Heart left ventricle (tissue), 16 donors: ENCODE measurements around the gene AHRR. TPM values are rescaled to one million over a fixed set of nuclear protein-coding genes. Genes with fewer than 3 reads are reported as not detected.

Experiments
- ATAC-seq, 4 donors: fragments of 200-7000 bp; cut with Tn5 transposase; one replicate each; pipeline ENCODE4 v1.9.1; 2020 to 2022; ENCODE audit warnings: moderate library complexity in 4 of 4, mild to moderate bottlenecking in 3 of 4, moderate number of reproducible peaks in 1 of 4
- DNase-seq, 5 donors: peaks; one replicate each; pipeline ENCODE4 v3.0.0-alpha.2; 2020
- H3K27ac ChIP-seq, 12 donors: fragments of 200-600 bp; sonication (generic) in 4 of 12; one replicate each; pipeline versions ENCODE4 v1.5.0 to v1.8.0; 2016 to 2022; ENCODE audit warnings: mild to moderate bottlenecking in 2 of 12
- H3K27me3 ChIP-seq, 9 donors: fragments of 200-600 bp; sonication (generic) in 2 of 9; one replicate each; pipeline versions ENCODE4 v1.5.1 to v1.8.0; 2016 to 2022; ENCODE audit warnings: mild to moderate bottlenecking in 3 of 9
- H3K36me3 ChIP-seq, 9 donors: fragments of 200-600 bp; sonication (generic) in 2 of 9; one replicate each; pipeline versions ENCODE4 v1.5.0 to v1.8.0; 2018 to 2022; ENCODE audit warnings: mild to moderate bottlenecking in 2 of 9
- H3K4me1 ChIP-seq, 12 donors: fragments of 200-600 bp; sonication (generic) in 4 of 12; one replicate each; pipeline versions ENCODE4 v1.5.0 to v1.8.0; 2016 to 2022; ENCODE audit warnings: mild to moderate bottlenecking in 3 of 12
- H3K4me3 ChIP-seq, 12 donors: fragments of 200-600 bp; sonication (generic) in 4 of 12; one replicate each; pipeline versions ENCODE4 v1.5.0 to v1.8.0; 2017 to 2022; ENCODE audit warnings: mild to moderate bottlenecking in 9 of 12, moderate library complexity in 4 of 12
- H3K9me3 ChIP-seq, 12 donors: fragments of 200-600 bp; sonication (generic) in 4 of 12; one replicate each; pipeline versions ENCODE4 v1.5.0 to v1.8.0; 2016 to 2022; ENCODE audit warnings: mild to moderate bottlenecking in 1 of 12
- CTCF ChIP-seq, 12 donors: fragments of 200-600 bp; sonication (generic) in 4 of 12; IDR thresholded peaks; one replicate each; pipeline versions ENCODE4 v1.5.0 to v1.8.0; 2018 to 2022; ENCODE audit warnings: antibody characterized with exemption in 12 of 12, mild to moderate bottlenecking in 5 of 12
- POLR2A ChIP-seq, 2 donors: fragments of 450-650 bp; IDR thresholded peaks; one replicate each; pipeline ENCODE4 v1.6.1; 2017; ENCODE audit warnings: antibody characterized with exemption in 2 of 2, mild to moderate bottlenecking in 2 of 2, moderate library complexity in 2 of 2
- WGBS, 4 donors: extraction: QIAGEN DNeasy Blood & Tissue Kit in 2 of 4; methylation state at CpG; one replicate each; pipeline versions ENCODE4 v1.1.5 to v1.1.7; 2013 to 2018; 5-methylcytosine and 5-hydroxymethylcytosine counted together
- intact Hi-C, 10 donors: fragments of 100-400 bp; cut with DNase I; formaldehyde crosslinking; loops; one replicate each; pipeline versions ENCODE4 v1.11.1 to v1.14.2; 2022
- polyA plus RNA-seq, 2 donors: library from polyadenylated mRNA; stranded (reverse); fragments of 200-250 nt; gene quantifications; one replicate each; pipeline ENCODE4 v1.2.3, GENCODE V29; 2013
- total RNA-seq, 9 donors: library from RNA; depleted of rRNA in 2 of 9; stranded (reverse); fragments of >200 nt in 2 of 9; fragmentation: NEBNext Ultra II Directional in 3 of 9; extraction: Animal tissue kit (Norgen Biotek cat#: 25700) in 3 of 9; gene quantifications; one replicate each; pipeline versions ENCODE4 v1.1.0 to v1.2.4, GENCODE V29; 2016 to 2023
- donor health status: ischemic (EF 13 %, LVEDD 7.1; RV severe dilation, severe dysfunction).
- donor health status: healthy with polysubstance abuse.
- donor health status: DM: no; HTN: yes; CAD: no.
- donor health status: DM: no; HTN: no; CAD: no.
- donor health status: ischemic (EF 25% LVEDD 6.9; RV normal size, moderate dysfunction).
- donor health status: ischemic (EF 25% LVEDD 5.7; RV mildly dilated, moderate dysfunction).
- donor health status: healthy.
- donor health status: DM: yes; HTN: yes; CAD: no.
- donor health status: ischemic (EF 35%, LVEDD 5.7; RV mildly dilated, moderate dysfunction).
- donor health status: nonischemic (EF 11% LVEDD 7.7; RV severe dilation, severe dysfunction).
- donor health status: DM: yes; HTN: yes; CAD: no.
- donor health status: PGD.
- donor health status: ischemic (EF 29% LVEDD 5.4; RV normal size, mild dysfunction).
- donor health status: nonischemic (EF 23%, LVEDD 6.1; RV moderate dilation, normal function).

Gene AHRR
- total and polyA plus RNA-seq, 11 donors, result 0.11 to 0.69 (median 0.26) TPM; not detected in 2

- WGBS, 4 donors, result 93 to 97% (median 96%) methylated on average over 24 of the region's 24 CpGs
- no peak for TF ChIP-seq CTCF (IDR thresholded peaks at IDR 0.05)
- TF ChIP-seq POLR2A (IDR thresholded peaks at IDR 0.05), result no peak
- no peaks in the 10 kb centered on the region for H3K27me3 ChIP-seq
- H3K27ac ChIP-seq, result no peak overlapping the region
- no peaks in the 10 kb centered on the region for H3K4me1 ChIP-seq
- no peak overlapping the region for H3K4me3 ChIP-seq
- ATAC-seq, result no peak
- no peaks in the 10 kb centered on the region for H3K9me3 ChIP-seq
- peaks cover 0 to 98% (median 91%) of the 10 kb centered on the region in 9 donors for H3K36me3 ChIP-seq
- peak in 2 of 5 donors; percentile 14 to 28 for DNase-seq
- intact Hi-C loops, result no loop called here
These were observed 138.2 kb downstream of the AHRR start for GRCh38 chr5:459562-460272.

GRCh38 chr5:460273-460625, 138.7 kb downstream of the AHRR start:
- no peak for TF ChIP-seq POLR2A (IDR thresholded peaks at IDR 0.05)
- TF ChIP-seq CTCF (IDR thresholded peaks at IDR 0.05), result no peak
- no peaks in the 10 kb centered on the region for H3K4me1 ChIP-seq
- DNase-seq, result peak in 2 of 5 donors; percentile 16 to 23
- ATAC-seq, result no peak
- 96 to 100% (median 97%) methylated on average over 8 of the region's 8 CpGs for WGBS, 4 donors
- H3K9me3 ChIP-seq, result no peaks in the 10 kb centered on the region
- H3K27ac ChIP-seq, result no peak overlapping the region
- H3K27me3 ChIP-seq, result no peaks in the 10 kb centered on the region
- intact Hi-C loops, result no loop called here
- no peak overlapping the region for H3K4me3 ChIP-seq
- peaks cover 0 to 98% (median 89%) of the 10 kb centered on the region in 9 donors for H3K36me3 ChIP-seq

GRCh38 chr5:462051-462481, 140.6 kb downstream of the AHRR start:
- peaks cover 0 to 97% (median 87%) of the 10 kb centered on the region in 9 donors for H3K36me3 ChIP-seq
- H3K27ac ChIP-seq, result no peak overlapping the region
- intact Hi-C loops, result no loop called here
- TF ChIP-seq CTCF (IDR thresholded peaks at IDR 0.05) (no peak), POLR2A (IDR thresholded peaks at IDR 0.05) (no peak)
- H3K27me3 ChIP-seq, result no peaks in the 10 kb centered on the region
- ATAC-seq (no peak), DNase-seq (peak in 3 of 5 donors; percentile 8 to 14 (median 10))
- no peak overlapping the region for H3K4me3 ChIP-seq
- no peaks in the 10 kb centered on the region for H3K4me1 ChIP-seq
- no peaks in the 10 kb centered on the region for H3K9me3 ChIP-seq
- 94 to 96% (median 96%) methylated on average over 24 of the region's 24 CpGs for WGBS, 4 donors

- Histone ChIP-seq H3K4me3 (no peak overlapping the region), H3K9me3 (no peaks in the 10 kb centered on the region), H3K36me3 (peaks cover 0 to 87% (median 77%) of the 10 kb centered on the region in 9 donors), H3K27me3 (no peaks in the 10 kb centered on the region), H3K27ac (no peak overlapping the region), H3K4me1 (no peaks in the 10 kb centered on the region)
- TF ChIP-seq CTCF (IDR thresholded peaks at IDR 0.05) (no peak), POLR2A (IDR thresholded peaks at IDR 0.05) (no peak)
- no peak for ATAC-seq
- peak in 2 of 5 donors; percentile 8 to 12 for DNase-seq
- intact Hi-C loops, result no loop called here
- WGBS, 4 donors, result 80 to 87% (median 81%) methylated on average over 7 of the region's 7 CpGs
These were observed 141.8 kb downstream of the AHRR start for GRCh38 chr5:463301-463700.
